GM21576 (cell line): Measurements from ENCODE around the gene GFER.
"Not testable (repeated sequence)": the region's sequence is repeated elsewhere in the genome, so short reads cannot be mapped to it uniquely, and the experiment has no call there.

ENCODE experiments used
- ATAC-seq: cut with Tn5 transposase; IDR thresholded peaks from one replicate; pipeline ENCODE4 v1.9.1; 2021; ENCODE audit warnings: mild to moderate bottlenecking, moderate library complexity; ENCODE audit not compliant: unreplicated experiment

The GFER gene

GRCh38 chr16:1983544-1984346, at the start of gene GFER:
GFER (plus strand) TSS chr16:1984193; CDS start chr16:1984219, 26 bp downstream.
- peak; percentile 73 for ATAC-seq

- no peak for ATAC-seq
Observed at GRCh38 chr16:1936945-1937479, 47.0 kb upstream of the GFER start.

GRCh38 chr16:1938316-1938715, 45.7 kb upstream of the GFER start:
- no peak for ATAC-seq

- no peak for ATAC-seq
Observed at GRCh38 chr16:1938910-1939309, 45.1 kb upstream of the GFER start.

GRCh38 chr16:1939833-1940232, 44.2 kb upstream of the GFER start:
- ATAC-seq: not testable (repeated sequence)

- ATAC-seq: no peak
Observed at GRCh38 chr16:1940273-1941161, 43.5 kb upstream of the GFER start.

- no peak for ATAC-seq
Observed at GRCh38 chr16:1941162-1942046, 42.6 kb upstream of the GFER start.

GRCh38 chr16:1942047-1942809, 41.8 kb upstream of the GFER start:
- no peak for ATAC-seq

GRCh38 chr16:1942810-1943726, 40.9 kb upstream of the GFER start, which contains the start of gene MSRB1:
MSRB1 (minus strand) TSS chr16:1943199; CDS start chr16:1943156, 43 bp downstream.
- peak; percentile 83 for ATAC-seq

- no peak for ATAC-seq
Observed at GRCh38 chr16:1944612-1945199, 39.3 kb upstream of the GFER start.

- ATAC-seq: no peak
Observed at GRCh38 chr16:1945559-1946391, 38.2 kb upstream of the GFER start.

- no peak for ATAC-seq
Observed at GRCh38 chr16:1946495-1947368, 37.3 kb upstream of the GFER start.

GRCh38 chr16:1947369-1947670, 36.7 kb upstream of the GFER start:
- ATAC-seq: no peak

GRCh38 chr16:1949507-1949906, 34.5 kb upstream of the GFER start:
- ATAC-seq: no peak

GRCh38 chr16:1950047-1950446, 33.9 kb upstream of the GFER start:
- ATAC-seq: no peak

GRCh38 chr16:1950559-1950958, 33.4 kb upstream of the GFER start:
- no peak for ATAC-seq

- no peak for ATAC-seq
Observed at GRCh38 chr16:1953734-1954133, 30.3 kb upstream of the GFER start.
